Measurements from ENCODE around the gene TOGARAM2. TPM values are rescaled to one million over a fixed set of nuclear protein-coding genes. Genes with fewer than 3 reads are reported as not detected.
A peak's percentile ranks its signal among the peaks of the same experiment; 100 is the strongest.

The TOGARAM2 gene
- total RNA-seq, 1 donor from 2014 or later, result 0.23 TPM

DNA sequence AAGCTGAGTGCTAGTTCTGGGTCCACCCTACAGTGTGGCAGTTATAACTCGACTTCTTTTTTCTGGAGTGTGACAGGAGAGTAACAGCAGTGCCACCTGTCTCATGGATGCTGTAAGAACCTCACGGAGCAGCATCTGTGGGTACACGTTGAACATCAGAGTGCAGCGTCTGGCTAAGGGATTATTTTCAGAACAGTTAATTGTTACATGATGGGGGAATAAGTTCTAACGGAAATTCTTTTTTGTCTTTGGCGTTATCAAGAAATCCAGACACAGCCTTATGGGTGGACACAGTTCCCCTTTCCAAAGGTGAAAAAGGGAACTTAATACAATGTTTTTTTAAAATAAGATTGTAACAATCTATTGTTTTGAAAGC, 28.3 kb upstream of the TOGARAM2 start:
- Mint-ChIP-seq H3K27ac (ENCODE audit: unreplicated experiment) (no peak overlapping the region), H3K27me3 (ENCODE audit: unreplicated experiment) (peaks cover 3% of the 10 kb centered on the region), H3K4me1 (ENCODE audit: unreplicated experiment) (no peaks in the 10 kb centered on the region), H3K36me3 (ENCODE audit: low read depth, unreplicated experiment) (peaks cover 19% of the 10 kb centered on the region), H3K4me3 (ENCODE audit: unreplicated experiment) (no peak overlapping the region), H3K9me3 (ENCODE audit: unreplicated experiment) (peaks cover 3% of the 10 kb centered on the region)
- DNase-seq (ENCODE audit: low spot score), result no peak
- TF ChIP-seq, protein P1, sequence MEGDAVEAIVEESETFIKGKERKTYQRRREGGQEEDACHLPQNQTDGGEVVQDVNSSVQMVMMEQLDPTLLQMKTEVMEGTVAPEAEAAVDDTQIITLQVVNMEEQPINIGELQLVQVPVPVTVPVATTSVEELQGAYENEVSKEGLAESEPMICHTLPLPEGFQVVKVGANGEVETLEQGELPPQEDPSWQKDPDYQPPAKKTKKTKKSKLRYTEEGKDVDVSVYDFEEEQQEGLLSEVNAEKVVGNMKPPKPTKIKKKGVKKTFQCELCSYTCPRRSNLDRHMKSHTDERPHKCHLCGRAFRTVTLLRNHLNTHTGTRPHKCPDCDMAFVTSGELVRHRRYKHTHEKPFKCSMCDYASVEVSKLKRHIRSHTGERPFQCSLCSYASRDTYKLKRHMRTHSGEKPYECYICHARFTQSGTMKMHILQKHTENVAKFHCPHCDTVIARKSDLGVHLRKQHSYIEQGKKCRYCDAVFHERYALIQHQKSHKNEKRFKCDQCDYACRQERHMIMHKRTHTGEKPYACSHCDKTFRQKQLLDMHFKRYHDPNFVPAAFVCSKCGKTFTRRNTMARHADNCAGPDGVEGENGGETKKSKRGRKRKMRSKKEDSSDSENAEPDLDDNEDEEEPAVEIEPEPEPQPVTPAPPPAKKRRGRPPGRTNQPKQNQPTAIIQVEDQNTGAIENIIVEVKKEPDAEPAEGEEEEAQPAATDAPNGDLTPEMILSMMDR (IDR thresholded peaks at IDR 0.05; ENCODE audit: unreplicated experiment), result no peak

DNA sequence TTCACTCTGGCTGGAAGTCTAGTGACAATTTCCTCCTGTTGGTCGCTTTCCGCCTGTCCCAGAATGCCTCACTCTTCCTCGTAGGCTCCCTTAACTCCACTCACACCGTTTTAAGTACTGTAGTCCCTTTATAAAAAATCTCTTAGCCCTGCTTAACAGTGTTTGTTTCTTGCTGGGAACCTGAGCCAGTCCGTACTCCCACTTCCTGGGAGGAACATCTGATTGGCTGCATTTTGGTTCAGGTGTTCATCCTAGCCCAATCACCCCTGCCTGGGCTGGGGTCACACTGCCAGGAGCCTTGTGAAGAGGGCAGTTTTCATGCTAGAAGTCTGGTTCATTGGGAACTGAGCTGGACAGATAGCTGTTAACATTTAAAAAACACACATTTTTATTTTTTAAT, 25.6 kb upstream of the TOGARAM2 start:
- TF ChIP-seq, protein P1 (IDR thresholded peaks at IDR 0.05; ENCODE audit: unreplicated experiment), result no peak
- DNase-seq (ENCODE audit: low spot score), result no peak
- H3K27me3 Mint-ChIP-seq (ENCODE audit: unreplicated experiment), result no peaks in the 10 kb centered on the region
- H3K4me3 Mint-ChIP-seq (ENCODE audit: unreplicated experiment), result no peak overlapping the region
- no peaks in the 10 kb centered on the region for H3K36me3 Mint-ChIP-seq (ENCODE audit: low read depth, unreplicated experiment)
- H3K27ac Mint-ChIP-seq (ENCODE audit: unreplicated experiment), result no peak overlapping the region
- no peaks in the 10 kb centered on the region for H3K4me1 Mint-ChIP-seq (ENCODE audit: unreplicated experiment)
- no peaks in the 10 kb centered on the region for H3K9me3 Mint-ChIP-seq (ENCODE audit: unreplicated experiment)

DNA sequence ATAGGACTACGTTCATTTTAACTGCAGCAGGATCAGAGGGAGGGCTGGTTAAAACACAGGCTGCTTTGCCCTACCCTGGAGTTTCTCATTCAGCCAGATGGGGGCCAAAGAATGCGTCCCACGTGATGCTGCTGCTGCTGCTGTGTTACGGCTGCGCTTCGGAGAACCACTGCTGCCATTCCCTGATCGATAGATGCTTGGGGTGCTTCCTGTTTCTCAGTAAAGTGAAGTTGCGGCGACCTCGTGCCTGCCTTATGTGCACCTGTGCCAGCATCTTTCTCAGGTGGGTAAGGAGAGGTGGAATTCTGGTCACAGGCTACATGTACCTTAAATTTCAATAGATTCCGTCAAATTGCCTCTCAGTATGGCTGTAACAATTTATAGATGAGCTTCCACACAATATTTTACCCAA, 24.7 kb upstream of the TOGARAM2 start:
- Mint-ChIP-seq H3K4me3 (ENCODE audit: unreplicated experiment) (peak overlapping the region; percentile 74), H3K27me3 (ENCODE audit: unreplicated experiment) (no peaks in the 10 kb centered on the region), H3K4me1 (ENCODE audit: unreplicated experiment) (no peaks in the 10 kb centered on the region)

DNA sequence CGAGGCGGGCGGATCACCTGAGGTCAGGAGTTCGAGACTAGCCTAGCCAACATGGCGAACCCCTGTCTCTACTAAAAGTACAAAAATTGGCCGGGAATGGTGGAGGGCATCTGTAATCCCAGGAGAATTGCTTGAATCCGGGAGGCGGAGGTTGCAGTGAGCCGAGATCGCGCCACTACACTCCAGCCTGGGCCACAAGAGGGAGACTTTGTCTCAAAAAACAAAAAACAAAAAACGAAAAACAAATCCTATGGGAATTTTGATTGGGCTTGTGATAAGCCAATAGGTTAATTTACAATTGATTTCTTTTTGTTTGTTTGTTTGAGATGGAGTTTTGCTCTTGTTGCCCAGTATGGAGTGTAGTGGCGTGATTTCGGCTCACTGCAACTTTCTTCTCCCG, 24.2 kb upstream of the TOGARAM2 start:
- Mint-ChIP-seq H3K27me3 (ENCODE audit: unreplicated experiment) (no peaks in the 10 kb centered on the region), H3K4me1 (ENCODE audit: unreplicated experiment) (no peaks in the 10 kb centered on the region), H3K36me3 (ENCODE audit: low read depth, unreplicated experiment) (no peaks in the 10 kb centered on the region), H3K4me3 (ENCODE audit: unreplicated experiment) (peak overlapping the region; percentile 74), H3K27ac (ENCODE audit: unreplicated experiment) (no peak overlapping the region), H3K9me3 (ENCODE audit: unreplicated experiment) (no peaks in the 10 kb centered on the region)
- TF ChIP-seq, protein P1 (IDR thresholded peaks at IDR 0.05; ENCODE audit: unreplicated experiment), result peak; percentile 58
- DNase-seq (ENCODE audit: low spot score), result peak; percentile 36

More for the DNA sequence above, 24.7 kb upstream of the TOGARAM2 start:
- H3K9me3 Mint-ChIP-seq (ENCODE audit: unreplicated experiment), result no peaks in the 10 kb centered on the region
- no peaks in the 10 kb centered on the region for H3K36me3 Mint-ChIP-seq (ENCODE audit: low read depth, unreplicated experiment)
- TF ChIP-seq, protein P1 (IDR thresholded peaks at IDR 0.05; ENCODE audit: unreplicated experiment), result no peak
- H3K27ac Mint-ChIP-seq (ENCODE audit: unreplicated experiment), result no peak overlapping the region
- peak; percentile 66 for DNase-seq (ENCODE audit: low spot score)

DNA sequence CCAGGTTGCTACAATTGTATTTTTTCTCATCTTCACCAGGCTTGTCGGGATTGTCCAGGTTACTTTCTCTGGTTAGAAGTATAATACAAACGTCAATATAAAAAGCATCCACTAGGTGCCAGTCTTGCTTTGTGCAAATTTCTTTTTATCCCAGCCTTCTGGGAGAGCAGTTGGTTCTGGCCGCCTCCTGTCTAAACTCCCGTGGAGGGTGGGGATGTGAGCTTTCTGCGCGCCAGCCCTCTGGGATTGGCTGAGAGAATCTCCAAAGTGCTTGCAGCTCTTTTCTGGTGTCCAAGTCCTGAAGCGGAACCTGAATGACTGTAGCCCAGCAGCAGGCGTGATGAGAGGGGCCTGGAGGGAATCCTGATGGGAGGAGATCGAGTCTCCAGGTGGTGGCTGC, 22.4 kb upstream of the TOGARAM2 start:
- Mint-ChIP-seq H3K4me3 (ENCODE audit: unreplicated experiment) (no peak overlapping the region), H3K27me3 (ENCODE audit: unreplicated experiment) (no peaks in the 10 kb centered on the region), H3K4me1 (ENCODE audit: unreplicated experiment) (no peaks in the 10 kb centered on the region), H3K36me3 (ENCODE audit: low read depth, unreplicated experiment) (no peaks in the 10 kb centered on the region), H3K9me3 (ENCODE audit: unreplicated experiment) (no peaks in the 10 kb centered on the region), H3K27ac (ENCODE audit: unreplicated experiment) (no peak overlapping the region)
- TF ChIP-seq, protein P1 (IDR thresholded peaks at IDR 0.05; ENCODE audit: unreplicated experiment), result peak; percentile 81
- DNase-seq (ENCODE audit: low spot score), result peak; percentile 56
